ENCODE results near the gene C19orf12.

DNA sequence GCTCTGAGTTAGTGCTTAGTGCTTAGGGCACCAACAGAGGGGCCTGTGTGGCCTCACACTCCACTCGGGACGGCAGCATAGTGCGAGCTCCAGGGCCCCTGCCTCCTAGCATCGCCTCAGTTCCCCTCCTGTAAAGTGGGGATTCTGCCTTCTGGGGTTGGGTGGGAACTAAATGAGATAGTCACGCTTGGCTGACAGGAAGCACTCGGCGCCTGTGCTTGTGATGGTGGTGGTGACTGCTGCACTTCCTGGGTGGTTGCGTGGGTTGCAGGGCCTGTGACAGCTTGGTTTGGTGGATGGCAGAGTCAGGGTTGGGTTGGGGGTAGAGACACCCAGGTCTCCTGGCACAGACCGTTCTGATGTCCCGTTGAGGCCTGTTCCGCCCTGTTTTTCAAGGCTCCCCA lies 42.1 kb downstream of the C19orf12 start:
- TF ChIP-seq, protein P1, sequence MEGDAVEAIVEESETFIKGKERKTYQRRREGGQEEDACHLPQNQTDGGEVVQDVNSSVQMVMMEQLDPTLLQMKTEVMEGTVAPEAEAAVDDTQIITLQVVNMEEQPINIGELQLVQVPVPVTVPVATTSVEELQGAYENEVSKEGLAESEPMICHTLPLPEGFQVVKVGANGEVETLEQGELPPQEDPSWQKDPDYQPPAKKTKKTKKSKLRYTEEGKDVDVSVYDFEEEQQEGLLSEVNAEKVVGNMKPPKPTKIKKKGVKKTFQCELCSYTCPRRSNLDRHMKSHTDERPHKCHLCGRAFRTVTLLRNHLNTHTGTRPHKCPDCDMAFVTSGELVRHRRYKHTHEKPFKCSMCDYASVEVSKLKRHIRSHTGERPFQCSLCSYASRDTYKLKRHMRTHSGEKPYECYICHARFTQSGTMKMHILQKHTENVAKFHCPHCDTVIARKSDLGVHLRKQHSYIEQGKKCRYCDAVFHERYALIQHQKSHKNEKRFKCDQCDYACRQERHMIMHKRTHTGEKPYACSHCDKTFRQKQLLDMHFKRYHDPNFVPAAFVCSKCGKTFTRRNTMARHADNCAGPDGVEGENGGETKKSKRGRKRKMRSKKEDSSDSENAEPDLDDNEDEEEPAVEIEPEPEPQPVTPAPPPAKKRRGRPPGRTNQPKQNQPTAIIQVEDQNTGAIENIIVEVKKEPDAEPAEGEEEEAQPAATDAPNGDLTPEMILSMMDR (IDR thresholded peaks at IDR 0.05; ENCODE audit: low read length), result no peak
- TF ChIP-seq EZH2 (optimal IDR thresholded peaks at IDR 0.05; ENCODE audit: low read depth, low read length), result no peak
